Activated gamma-delta T cell treated with anti-CD3 and anti-CD28 coated beads, Interleukin-2, amount 50 U/mL, for 16 hours (primary cell): Measurements from ENCODE around the gene MEF2C.
"Not testable (repeated sequence)": the region's sequence is repeated elsewhere in the genome, so short reads cannot be mapped to it uniquely, and the experiment has no call there.

Experiments used
- DNase-seq: peaks from one replicate; pipeline ENCODE4 v3.0.0-alpha.2; 2020; ENCODE audit warnings: low read depth

MEF2C gene

GRCh38 chr5:88861231-88861630, 21.8 kb downstream of the MEF2C start:
- no peak for DNase-seq

GRCh38 chr5:88860501-88860900, 22.5 kb downstream of the MEF2C start:
- DNase-seq: no peak

- DNase-seq: no peak
These were observed 24.6 kb downstream of the MEF2C start for GRCh38 chr5:88858392-88858791.

- not testable (repeated sequence) for DNase-seq
These were observed 26.6 kb downstream of the MEF2C start for GRCh38 chr5:88856381-88856780.

GRCh38 chr5:88854769-88855168, 28.2 kb downstream of the MEF2C start:
- no peak for DNase-seq

- no peak for DNase-seq
These were observed 35.6 kb downstream of the MEF2C start for GRCh38 chr5:88847420-88847819.

GRCh38 chr5:88846434-88846833, 36.5 kb downstream of the MEF2C start:
- DNase-seq: no peak

GRCh38 chr5:88845081-88845697, 37.8 kb downstream of the MEF2C start:
- DNase-seq: no peak

- no peak for DNase-seq
These were observed 40.2 kb downstream of the MEF2C start for GRCh38 chr5:88842784-88843183.

GRCh38 chr5:88841212-88841611, 41.8 kb downstream of the MEF2C start:
- no peak for DNase-seq

- no peak for DNase-seq
These were observed 42.5 kb downstream of the MEF2C start for GRCh38 chr5:88840495-88840894.

GRCh38 chr5:88839238-88839637, 43.7 kb downstream of the MEF2C start:
- no peak for DNase-seq

- DNase-seq: no peak
These were observed 44.5 kb downstream of the MEF2C start for GRCh38 chr5:88838500-88838899.

- DNase-seq: no peak
These were observed 45.2 kb downstream of the MEF2C start for GRCh38 chr5:88837817-88838216.

- no peak for DNase-seq
These were observed 45.8 kb downstream of the MEF2C start for GRCh38 chr5:88837222-88837621.

- no peak for DNase-seq
These were observed 46.7 kb downstream of the MEF2C start for GRCh38 chr5:88836195-88836838.

GRCh38 chr5:88834499-88834898, 48.5 kb downstream of the MEF2C start:
- DNase-seq: no peak

GRCh38 chr5:88834131-88834462, 48.9 kb downstream of the MEF2C start:
- DNase-seq: no peak

- no peak for DNase-seq
These were observed 49.4 kb downstream of the MEF2C start for GRCh38 chr5:88833371-88834130.

- no peak for DNase-seq
These were observed 51.2 kb downstream of the MEF2C start for GRCh38 chr5:88831816-88832215.

GRCh38 chr5:88830567-88830966, 52.4 kb downstream of the MEF2C start:
- DNase-seq: no peak

GRCh38 chr5:88829775-88830174, 53.2 kb downstream of the MEF2C start:
- no peak for DNase-seq

GRCh38 chr5:88829054-88829453, 53.9 kb downstream of the MEF2C start:
- DNase-seq: no peak

GRCh38 chr5:88827997-88828396, 55.0 kb downstream of the MEF2C start:
- no peak for DNase-seq
